AG09319 (cell line): Measurements from ENCODE around the gene CEPT1.

Source experiments
- DNase-seq: peaks from one replicate; pipeline ENCODE4 v3.0.0-alpha.2; 2010; ENCODE audit warnings: low read depth; ENCODE audit errors: extremely low read depth
- TF ChIP-seq, protein P1 (sequence below): IDR thresholded peaks from 2 replicates; pipeline ENCODE4 v1.5.1; 2011; ENCODE audit warnings: low read depth, mild to moderate bottlenecking, inconsistent platforms, low read length, moderate library complexity

CEPT1 gene

DNA sequence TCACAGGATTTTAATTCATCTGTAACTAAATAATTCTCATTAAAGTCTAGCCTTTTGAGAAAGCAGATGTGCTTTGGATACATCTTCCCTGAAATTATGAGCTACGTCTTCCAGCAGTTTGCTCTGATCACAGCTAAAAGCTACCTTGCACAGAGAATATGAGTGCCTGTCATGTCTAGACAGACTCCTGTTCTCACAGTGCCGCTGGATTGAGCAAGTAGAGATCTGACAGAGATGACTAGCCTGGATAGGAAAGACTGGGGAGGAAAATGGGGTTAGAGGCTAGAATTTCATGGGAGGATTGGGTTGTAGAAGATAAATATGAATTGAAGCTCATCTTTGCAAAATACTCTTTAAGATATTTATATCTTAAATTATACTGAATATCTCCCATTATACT lies 24.1 kb downstream of the CEPT1 start:
- no peak for DNase-seq
- TF ChIP-seq, protein P1, sequence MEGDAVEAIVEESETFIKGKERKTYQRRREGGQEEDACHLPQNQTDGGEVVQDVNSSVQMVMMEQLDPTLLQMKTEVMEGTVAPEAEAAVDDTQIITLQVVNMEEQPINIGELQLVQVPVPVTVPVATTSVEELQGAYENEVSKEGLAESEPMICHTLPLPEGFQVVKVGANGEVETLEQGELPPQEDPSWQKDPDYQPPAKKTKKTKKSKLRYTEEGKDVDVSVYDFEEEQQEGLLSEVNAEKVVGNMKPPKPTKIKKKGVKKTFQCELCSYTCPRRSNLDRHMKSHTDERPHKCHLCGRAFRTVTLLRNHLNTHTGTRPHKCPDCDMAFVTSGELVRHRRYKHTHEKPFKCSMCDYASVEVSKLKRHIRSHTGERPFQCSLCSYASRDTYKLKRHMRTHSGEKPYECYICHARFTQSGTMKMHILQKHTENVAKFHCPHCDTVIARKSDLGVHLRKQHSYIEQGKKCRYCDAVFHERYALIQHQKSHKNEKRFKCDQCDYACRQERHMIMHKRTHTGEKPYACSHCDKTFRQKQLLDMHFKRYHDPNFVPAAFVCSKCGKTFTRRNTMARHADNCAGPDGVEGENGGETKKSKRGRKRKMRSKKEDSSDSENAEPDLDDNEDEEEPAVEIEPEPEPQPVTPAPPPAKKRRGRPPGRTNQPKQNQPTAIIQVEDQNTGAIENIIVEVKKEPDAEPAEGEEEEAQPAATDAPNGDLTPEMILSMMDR = no peak

- DNase-seq = no peak
- TF ChIP-seq, protein P1 = no peak
Measured at GRCh38 chr1:111172463-111172862, 32.4 kb downstream of the CEPT1 start.

DNA sequence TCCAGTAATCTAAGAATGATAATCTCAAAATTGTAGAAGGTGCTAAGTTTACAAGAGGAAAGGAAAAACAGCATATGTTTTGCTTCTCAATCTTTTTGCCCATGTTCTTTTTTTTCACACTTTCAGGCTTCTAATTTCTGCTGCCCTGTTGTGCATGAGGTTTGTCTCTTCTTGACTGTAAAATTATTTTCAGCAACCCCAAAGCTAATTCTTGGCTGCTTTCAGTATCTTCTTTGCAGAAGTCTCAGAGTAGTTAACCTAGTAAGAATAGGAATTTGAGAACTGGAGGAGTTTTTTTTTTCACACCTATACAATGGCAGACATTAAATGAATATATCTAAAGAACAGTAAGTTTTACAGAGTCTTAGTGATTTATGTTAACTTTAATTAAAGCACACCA lies 34.0 kb downstream of the CEPT1 start:
- TF ChIP-seq, protein P1 = no peak
- no peak for DNase-seq

GRCh38 chr1:111175349-111175748 lies 35.3 kb downstream of the CEPT1 start:
- DNase-seq = no peak
- TF ChIP-seq, protein P1 = no peak

- TF ChIP-seq, protein P1 = no peak
- DNase-seq = no peak
Measured at GRCh38 chr1:111176678-111177077, 36.7 kb downstream of the CEPT1 start.

- TF ChIP-seq, protein P1 = no peak
- DNase-seq = no peak
Measured at GRCh38 chr1:111179968-111180533, 40.0 kb downstream of the CEPT1 start.

DNA sequence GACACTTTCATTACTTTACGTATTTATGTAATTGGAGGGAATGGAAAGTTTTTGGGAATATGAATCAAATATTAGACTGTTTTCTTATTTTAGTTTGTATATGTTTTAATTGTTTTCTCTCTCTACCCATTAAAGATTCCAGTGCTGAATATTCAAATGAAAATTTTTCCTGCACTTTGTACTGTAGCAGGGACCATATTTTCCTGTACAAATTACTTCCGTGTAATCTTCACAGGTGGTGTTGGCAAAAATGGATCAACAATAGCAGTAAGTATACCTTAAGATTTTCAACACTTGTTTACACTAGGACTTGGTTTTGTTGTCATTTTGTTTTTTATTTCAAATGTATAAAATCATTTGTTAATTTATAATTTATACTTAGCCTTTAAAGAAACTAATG lies 42.0 kb downstream of the CEPT1 start:
- TF ChIP-seq, protein P1 = no peak
- DNase-seq = no peak
